ENCODE results near the gene CCDC126.

CCDC126 gene

DNA sequence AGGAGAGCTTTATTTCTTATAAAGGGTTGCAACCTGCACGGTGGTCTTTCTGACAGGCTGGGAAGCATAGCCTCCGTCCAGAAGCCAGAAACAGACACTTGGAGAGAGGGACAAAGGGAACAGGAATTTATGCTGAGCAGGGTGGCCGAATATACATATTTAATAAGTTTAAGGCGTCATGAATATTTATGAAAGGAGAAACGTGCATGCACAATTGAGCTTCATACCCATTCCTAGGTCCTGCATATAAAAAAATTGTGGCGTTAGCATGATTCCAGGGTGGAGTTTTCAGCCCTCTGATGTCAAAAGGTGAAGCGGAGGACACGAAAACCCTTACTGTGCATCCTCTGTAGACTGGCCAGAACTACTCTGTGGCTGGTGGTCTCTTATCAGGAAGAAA, 10.7 kb downstream of the CCDC126 start:
- H3K4me3 ChIP-seq (ENCODE audit: low read depth, low read length), result no peak overlapping the region
- TF ChIP-seq, protein P1, sequence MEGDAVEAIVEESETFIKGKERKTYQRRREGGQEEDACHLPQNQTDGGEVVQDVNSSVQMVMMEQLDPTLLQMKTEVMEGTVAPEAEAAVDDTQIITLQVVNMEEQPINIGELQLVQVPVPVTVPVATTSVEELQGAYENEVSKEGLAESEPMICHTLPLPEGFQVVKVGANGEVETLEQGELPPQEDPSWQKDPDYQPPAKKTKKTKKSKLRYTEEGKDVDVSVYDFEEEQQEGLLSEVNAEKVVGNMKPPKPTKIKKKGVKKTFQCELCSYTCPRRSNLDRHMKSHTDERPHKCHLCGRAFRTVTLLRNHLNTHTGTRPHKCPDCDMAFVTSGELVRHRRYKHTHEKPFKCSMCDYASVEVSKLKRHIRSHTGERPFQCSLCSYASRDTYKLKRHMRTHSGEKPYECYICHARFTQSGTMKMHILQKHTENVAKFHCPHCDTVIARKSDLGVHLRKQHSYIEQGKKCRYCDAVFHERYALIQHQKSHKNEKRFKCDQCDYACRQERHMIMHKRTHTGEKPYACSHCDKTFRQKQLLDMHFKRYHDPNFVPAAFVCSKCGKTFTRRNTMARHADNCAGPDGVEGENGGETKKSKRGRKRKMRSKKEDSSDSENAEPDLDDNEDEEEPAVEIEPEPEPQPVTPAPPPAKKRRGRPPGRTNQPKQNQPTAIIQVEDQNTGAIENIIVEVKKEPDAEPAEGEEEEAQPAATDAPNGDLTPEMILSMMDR (IDR thresholded peaks at IDR 0.05; ENCODE audit: low read depth, low read length), result no peak

DNA sequence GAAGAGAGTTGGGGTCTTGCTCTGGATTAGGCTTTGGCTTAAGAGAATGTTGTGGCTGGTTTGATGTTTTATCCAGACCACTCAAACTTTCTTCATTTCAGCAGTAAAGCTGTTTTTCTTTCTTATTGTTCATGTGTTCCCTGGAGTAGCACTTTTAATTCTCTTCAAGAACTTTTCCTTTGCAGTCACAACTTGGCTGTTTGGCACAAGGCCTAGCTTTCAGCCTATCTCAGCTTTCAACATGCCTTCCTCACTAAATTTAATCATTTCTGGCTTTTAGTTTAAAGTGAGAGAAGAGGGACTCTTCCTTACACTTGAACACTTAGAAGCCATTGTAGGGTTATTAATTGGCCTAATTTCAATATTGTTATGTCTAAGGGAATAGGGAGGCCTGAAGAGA, 18.1 kb downstream of the CCDC126 start:
- TF ChIP-seq, protein P1 (IDR thresholded peaks at IDR 0.05; ENCODE audit: low read depth, low read length), result no peak
- H3K4me3 ChIP-seq (ENCODE audit: low read depth, low read length), result no peak overlapping the region

DNA sequence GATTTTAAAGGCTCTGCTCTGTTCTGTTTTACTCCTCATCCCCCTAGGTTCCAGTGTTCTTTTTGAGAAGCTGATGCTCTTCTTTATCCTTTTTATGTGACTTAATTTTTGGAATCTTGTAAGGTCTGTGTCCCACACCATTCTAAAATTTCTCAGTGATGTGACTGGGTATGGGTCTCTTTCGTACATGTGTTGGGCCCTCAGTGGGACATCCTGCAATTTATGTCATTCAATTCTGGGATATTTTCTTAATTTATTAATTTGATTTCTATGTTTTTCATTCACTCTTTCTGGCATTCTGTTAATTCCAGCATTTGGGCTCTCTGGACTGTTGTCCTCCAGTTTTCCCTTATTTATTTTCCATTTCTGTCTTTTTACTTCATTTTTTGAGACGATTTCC, 19.4 kb downstream of the CCDC126 start:
- H3K4me3 ChIP-seq (ENCODE audit: low read depth, low read length), result no peak overlapping the region
- TF ChIP-seq, protein P1 (IDR thresholded peaks at IDR 0.05; ENCODE audit: low read depth, low read length), result no peak

DNA sequence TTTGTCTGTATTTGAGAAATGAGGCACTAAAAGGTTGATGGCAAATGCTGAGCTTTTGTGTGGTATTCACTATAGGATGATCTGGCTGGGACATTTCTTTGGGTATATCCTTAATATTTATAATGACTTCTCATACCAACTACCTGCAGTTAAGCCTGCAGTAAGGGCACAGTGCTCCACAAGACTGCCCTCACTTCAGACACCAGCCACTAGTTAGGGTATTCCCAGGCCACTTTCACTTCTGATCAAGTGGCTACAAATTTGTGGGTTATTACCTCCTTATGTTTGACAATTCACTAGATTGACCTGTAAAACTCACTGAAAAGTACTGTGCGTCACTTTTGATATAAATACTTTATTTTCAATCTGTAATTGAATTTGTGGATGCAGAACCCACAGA, 20.3 kb downstream of the CCDC126 start:
- H3K4me3 ChIP-seq (ENCODE audit: low read depth, low read length), result no peak overlapping the region
- TF ChIP-seq, protein P1 (IDR thresholded peaks at IDR 0.05; ENCODE audit: low read depth, low read length), result no peak

DNA sequence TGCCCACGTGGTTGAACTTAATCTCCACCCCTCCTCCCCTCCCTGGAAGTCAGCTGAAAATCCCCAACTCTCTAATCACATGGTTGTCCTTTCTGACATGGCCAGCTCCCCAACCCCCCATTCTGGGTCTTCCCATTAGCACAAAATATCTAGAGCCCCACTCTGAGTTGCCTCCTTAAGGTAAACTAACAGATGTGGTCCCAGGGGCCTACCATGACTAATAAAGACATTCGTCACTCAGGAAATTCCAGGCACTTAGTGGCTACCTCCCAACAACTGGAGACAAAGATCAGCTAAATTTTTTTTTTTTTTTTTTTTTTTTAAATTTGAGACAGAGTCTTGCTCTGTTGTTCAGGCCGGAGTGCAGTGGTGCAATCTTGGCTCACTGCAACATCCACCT, 21.1 kb downstream of the CCDC126 start:
- H3K4me3 ChIP-seq (ENCODE audit: low read depth, low read length), result no peak overlapping the region
- TF ChIP-seq, protein P1 (IDR thresholded peaks at IDR 0.05; ENCODE audit: low read depth, low read length), result no peak

DNA sequence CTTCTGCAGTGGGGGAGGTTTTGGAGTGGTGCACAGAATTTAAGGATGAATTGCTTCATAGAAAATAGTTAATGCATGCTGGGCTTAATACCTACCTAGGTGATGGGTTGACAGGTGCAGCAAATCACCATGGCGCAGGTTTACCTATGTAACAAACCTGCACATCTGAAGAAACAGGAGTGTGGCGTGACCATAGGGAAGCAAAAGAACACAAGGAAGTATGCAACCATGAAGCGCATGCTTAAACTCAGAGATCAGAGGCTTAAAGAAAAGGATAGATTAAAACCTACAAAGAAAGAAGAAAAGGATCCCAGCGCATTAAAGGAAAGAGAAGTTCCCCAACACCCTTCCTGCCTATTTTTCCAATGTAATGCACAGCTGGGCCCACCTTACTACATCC, 22.0 kb downstream of the CCDC126 start:
- TF ChIP-seq, protein P1 (IDR thresholded peaks at IDR 0.05; ENCODE audit: low read depth, low read length), result no peak
- no peak overlapping the region for H3K4me3 ChIP-seq (ENCODE audit: low read depth, low read length)

DNA sequence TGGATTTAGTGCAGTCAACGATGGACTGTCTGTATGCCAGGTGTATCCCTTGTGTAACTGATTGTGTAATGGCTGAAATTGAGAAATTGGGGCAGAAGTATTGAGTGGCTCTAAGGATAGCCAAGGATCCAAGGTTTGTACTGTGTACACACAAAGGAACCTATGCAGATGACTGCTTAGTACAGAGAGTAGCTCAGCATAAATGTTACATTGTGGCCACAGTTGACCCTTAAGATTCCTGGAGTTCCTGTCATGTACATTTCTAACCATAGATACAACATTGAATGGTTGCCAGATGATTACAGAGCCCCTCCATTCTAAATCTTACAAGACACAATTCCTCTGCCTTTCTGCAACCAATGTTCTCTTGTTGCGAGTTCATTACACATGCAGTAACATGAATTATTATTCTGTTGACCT, 25.3 kb downstream of the CCDC126 start:
- TF ChIP-seq, protein P1 (IDR thresholded peaks at IDR 0.05; ENCODE audit: low read depth, low read length), result no peak
- no peak overlapping the region for H3K4me3 ChIP-seq (ENCODE audit: low read depth, low read length)
